ENCODE measurements around the gene TPRA1. TPM values are rescaled to one million over a fixed set of nuclear protein-coding genes. Genes with fewer than 3 reads are reported as not detected.

TPRA1 gene
- total and polyA plus RNA-seq, 2 experiments from 2014 or later = 16.7 to 30.4 TPM

DNA sequence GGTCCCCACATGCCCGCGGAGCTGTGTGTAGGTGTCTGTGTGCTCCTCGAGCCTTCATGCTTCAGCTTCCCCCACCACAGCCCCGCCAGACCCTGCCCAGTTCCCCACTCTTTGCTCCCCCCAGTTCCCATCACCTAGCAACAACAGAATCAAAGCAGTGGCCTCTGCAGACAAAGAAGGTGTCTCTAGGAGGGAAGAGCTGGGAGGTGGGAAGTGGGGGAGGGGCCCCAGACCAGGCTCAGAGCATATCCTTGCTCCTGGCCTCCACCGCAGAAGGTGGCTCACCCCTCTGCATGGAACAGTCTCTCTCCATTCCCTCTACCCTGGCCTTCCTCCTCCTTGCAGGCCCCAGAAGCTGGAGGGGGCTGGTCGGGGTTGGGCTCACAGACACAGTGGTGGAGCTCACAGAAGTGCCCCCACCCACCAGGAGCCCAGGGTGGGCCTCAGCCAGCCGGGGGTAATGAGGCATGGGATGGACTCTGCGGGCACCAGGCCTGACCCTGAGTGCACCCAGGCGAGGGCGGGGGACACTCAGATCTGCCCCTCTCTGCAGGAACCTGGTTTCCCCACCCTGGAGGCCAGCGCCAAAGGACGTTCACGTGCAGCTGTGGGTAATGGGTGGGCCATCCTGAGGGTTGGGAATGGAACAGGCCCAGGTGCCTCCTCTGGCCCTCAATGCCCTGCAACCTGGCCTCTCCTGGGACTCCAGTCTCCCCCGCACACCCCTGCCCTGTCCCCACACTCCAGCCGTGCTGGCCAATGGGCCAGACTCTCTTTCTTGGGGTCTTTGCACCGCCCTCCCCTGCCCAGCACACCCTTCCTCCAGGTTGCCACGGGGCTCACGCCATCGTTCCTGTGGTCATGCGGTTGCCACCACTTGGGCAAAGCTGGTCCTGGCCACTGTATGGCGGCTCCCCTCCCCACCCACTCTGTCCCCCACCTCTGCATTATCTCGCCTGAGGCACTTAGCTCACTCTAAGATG lies 53.4 kb downstream of the TPRA1 start (continued):
- TF ChIP-seq, protein P1, sequence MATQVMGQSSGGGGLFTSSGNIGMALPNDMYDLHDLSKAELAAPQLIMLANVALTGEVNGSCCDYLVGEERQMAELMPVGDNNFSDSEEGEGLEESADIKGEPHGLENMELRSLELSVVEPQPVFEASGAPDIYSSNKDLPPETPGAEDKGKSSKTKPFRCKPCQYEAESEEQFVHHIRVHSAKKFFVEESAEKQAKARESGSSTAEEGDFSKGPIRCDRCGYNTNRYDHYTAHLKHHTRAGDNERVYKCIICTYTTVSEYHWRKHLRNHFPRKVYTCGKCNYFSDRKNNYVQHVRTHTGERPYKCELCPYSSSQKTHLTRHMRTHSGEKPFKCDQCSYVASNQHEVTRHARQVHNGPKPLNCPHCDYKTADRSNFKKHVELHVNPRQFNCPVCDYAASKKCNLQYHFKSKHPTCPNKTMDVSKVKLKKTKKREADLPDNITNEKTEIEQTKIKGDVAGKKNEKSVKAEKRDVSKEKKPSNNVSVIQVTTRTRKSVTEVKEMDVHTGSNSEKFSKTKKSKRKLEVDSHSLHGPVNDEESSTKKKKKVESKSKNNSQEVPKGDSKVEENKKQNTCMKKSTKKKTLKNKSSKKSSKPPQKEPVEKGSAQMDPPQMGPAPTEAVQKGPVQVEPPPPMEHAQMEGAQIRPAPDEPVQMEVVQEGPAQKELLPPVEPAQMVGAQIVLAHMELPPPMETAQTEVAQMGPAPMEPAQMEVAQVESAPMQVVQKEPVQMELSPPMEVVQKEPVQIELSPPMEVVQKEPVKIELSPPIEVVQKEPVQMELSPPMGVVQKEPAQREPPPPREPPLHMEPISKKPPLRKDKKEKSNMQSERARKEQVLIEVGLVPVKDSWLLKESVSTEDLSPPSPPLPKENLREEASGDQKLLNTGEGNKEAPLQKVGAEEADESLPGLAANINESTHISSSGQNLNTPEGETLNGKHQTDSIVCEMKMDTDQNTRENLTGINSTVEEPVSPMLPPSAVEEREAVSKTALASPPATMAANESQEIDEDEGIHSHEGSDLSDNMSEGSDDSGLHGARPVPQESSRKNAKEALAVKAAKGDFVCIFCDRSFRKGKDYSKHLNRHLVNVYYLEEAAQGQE (IDR thresholded peaks at IDR 0.05; ENCODE audit: unreplicated experiment) = no peak
- TF ChIP-seq ZNF114 (CRISPR knock-in tag; IDR thresholded peaks at IDR 0.05) (no peak), POLR2AphosphoS5 (IDR thresholded peaks at IDR 0.05; ENCODE audit: low read depth) (no peak), STAT1 (IDR thresholded peaks at IDR 0.05; ENCODE audit: unreplicated experiment) (no peak), EZH2phosphoT487 (IDR thresholded peaks at IDR 0.05; ENCODE audit: unreplicated experiment) (no peak), NANOG (IDR thresholded peaks at IDR 0.05; ENCODE audit: borderline replicate concordance) (no peak)
- TF ChIP-seq, protein P2, sequence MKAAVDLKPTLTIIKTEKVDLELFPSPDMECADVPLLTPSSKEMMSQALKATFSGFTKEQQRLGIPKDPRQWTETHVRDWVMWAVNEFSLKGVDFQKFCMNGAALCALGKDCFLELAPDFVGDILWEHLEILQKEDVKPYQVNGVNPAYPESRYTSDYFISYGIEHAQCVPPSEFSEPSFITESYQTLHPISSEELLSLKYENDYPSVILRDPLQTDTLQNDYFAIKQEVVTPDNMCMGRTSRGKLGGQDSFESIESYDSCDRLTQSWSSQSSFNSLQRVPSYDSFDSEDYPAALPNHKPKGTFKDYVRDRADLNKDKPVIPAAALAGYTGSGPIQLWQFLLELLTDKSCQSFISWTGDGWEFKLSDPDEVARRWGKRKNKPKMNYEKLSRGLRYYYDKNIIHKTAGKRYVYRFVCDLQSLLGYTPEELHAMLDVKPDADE (IDR thresholded peaks at IDR 0.05) = no peak

DNA sequence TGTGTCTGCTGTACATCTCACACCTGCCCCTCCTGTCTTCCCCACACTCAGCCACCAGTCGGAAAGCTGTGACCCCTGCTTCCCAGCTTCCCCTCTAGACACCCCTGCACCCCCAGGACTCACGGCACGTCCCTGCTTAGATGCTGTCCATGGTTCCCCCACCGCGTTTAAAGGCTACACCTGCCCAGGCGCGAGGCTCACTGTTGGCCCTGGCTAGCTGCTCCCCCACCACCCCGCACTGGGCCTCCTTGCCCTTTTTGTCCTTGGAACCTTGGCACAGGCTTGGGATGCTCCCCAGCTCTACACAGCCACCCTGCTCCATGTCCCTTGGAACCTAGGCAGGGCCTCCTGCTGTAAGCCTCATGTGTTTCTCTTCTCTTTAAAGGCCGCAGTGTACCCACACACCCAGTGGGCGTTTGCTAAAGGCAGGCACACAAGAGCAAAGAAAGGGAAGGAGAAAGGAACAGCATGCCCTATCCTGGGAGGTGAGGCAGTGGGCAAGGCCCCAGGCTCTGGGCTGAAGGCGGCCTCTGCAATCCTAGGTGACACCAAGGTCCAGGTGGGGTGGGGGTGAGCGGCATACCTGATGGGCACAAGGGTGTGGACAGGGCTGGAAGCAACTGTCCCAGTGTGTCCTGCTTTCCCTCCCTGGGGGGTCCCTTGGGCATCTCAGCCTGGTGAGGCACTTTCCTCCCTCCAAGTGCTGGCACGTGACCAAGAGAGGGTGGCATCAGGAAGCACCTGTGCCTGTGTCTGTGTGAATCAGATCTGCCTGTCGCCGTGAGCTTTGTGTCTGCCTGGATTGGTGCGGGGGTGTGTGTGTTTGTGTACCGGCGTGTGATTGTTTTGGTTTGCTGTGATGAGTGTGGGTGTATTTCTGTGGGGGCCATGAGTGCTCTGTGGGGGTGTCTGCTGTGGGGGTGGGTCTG lies 54.4 kb downstream of the TPRA1 start:
- H4K20me1 ChIP-seq (replicated peaks; ENCODE audit: insufficient read depth) = no peaks in the 10 kb centered on the region
- H3K36me3 Mint-ChIP-seq (ENCODE audit: low read depth) = no peaks in the 10 kb centered on the region; the same call in 2 of the 3 replicates
- no peak overlapping the region for H3K4me3 ChIP-seq
- peaks cover 18% of the 10 kb centered on the region for H3K4me1 Mint-ChIP-seq
- no peak for DNase-seq (ENCODE audit: low spot score)
- peaks cover 10% of the 10 kb centered on the region for H3K27me3 Mint-ChIP-seq (ENCODE audit: insufficient read depth, low read depth, poor library complexity)
- no peaks in the 10 kb centered on the region for H3K36me3 ChIP-seq (ENCODE audit: insufficient read depth)
- H2AFZ ChIP-seq = peak overlapping the region; percentile 56; the same call in 1 of the 2 replicates
- no peak overlapping the region for H3K4me3 Mint-ChIP-seq
- no peaks in the 10 kb centered on the region for H3K9me3 Mint-ChIP-seq
- no peaks in the 10 kb centered on the region for H3F3A ChIP-seq (replicated peaks; ENCODE audit: low read depth)
- peak; percentile 22 for ATAC-seq
- H3K9me2 ChIP-seq (ENCODE audit: insufficient read depth) = no peaks in the 10 kb centered on the region
- H3K4me2 ChIP-seq = no peak overlapping the region
- 0 out of 2 replicates have a peak, but pooled peaks cover 5% of the 10 kb centered on the region for H3K4me1 ChIP-seq (ENCODE audit: insufficient read depth)
- no peak overlapping the region for H3K27ac ChIP-seq (ENCODE audit: low read depth)
- no peak overlapping the region for H3K27ac Mint-ChIP-seq
- no peaks in the 10 kb centered on the region for H3K27me3 ChIP-seq (ENCODE audit: insufficient read depth)
- H3K79me2 ChIP-seq (replicated peaks; ENCODE audit: insufficient read depth) = no peaks in the 10 kb centered on the region
- TF ChIP-seq POLR2AphosphoS5 (IDR thresholded peaks at IDR 0.05; ENCODE audit: low read depth) = no peak
- TF ChIP-seq, protein P3, sequence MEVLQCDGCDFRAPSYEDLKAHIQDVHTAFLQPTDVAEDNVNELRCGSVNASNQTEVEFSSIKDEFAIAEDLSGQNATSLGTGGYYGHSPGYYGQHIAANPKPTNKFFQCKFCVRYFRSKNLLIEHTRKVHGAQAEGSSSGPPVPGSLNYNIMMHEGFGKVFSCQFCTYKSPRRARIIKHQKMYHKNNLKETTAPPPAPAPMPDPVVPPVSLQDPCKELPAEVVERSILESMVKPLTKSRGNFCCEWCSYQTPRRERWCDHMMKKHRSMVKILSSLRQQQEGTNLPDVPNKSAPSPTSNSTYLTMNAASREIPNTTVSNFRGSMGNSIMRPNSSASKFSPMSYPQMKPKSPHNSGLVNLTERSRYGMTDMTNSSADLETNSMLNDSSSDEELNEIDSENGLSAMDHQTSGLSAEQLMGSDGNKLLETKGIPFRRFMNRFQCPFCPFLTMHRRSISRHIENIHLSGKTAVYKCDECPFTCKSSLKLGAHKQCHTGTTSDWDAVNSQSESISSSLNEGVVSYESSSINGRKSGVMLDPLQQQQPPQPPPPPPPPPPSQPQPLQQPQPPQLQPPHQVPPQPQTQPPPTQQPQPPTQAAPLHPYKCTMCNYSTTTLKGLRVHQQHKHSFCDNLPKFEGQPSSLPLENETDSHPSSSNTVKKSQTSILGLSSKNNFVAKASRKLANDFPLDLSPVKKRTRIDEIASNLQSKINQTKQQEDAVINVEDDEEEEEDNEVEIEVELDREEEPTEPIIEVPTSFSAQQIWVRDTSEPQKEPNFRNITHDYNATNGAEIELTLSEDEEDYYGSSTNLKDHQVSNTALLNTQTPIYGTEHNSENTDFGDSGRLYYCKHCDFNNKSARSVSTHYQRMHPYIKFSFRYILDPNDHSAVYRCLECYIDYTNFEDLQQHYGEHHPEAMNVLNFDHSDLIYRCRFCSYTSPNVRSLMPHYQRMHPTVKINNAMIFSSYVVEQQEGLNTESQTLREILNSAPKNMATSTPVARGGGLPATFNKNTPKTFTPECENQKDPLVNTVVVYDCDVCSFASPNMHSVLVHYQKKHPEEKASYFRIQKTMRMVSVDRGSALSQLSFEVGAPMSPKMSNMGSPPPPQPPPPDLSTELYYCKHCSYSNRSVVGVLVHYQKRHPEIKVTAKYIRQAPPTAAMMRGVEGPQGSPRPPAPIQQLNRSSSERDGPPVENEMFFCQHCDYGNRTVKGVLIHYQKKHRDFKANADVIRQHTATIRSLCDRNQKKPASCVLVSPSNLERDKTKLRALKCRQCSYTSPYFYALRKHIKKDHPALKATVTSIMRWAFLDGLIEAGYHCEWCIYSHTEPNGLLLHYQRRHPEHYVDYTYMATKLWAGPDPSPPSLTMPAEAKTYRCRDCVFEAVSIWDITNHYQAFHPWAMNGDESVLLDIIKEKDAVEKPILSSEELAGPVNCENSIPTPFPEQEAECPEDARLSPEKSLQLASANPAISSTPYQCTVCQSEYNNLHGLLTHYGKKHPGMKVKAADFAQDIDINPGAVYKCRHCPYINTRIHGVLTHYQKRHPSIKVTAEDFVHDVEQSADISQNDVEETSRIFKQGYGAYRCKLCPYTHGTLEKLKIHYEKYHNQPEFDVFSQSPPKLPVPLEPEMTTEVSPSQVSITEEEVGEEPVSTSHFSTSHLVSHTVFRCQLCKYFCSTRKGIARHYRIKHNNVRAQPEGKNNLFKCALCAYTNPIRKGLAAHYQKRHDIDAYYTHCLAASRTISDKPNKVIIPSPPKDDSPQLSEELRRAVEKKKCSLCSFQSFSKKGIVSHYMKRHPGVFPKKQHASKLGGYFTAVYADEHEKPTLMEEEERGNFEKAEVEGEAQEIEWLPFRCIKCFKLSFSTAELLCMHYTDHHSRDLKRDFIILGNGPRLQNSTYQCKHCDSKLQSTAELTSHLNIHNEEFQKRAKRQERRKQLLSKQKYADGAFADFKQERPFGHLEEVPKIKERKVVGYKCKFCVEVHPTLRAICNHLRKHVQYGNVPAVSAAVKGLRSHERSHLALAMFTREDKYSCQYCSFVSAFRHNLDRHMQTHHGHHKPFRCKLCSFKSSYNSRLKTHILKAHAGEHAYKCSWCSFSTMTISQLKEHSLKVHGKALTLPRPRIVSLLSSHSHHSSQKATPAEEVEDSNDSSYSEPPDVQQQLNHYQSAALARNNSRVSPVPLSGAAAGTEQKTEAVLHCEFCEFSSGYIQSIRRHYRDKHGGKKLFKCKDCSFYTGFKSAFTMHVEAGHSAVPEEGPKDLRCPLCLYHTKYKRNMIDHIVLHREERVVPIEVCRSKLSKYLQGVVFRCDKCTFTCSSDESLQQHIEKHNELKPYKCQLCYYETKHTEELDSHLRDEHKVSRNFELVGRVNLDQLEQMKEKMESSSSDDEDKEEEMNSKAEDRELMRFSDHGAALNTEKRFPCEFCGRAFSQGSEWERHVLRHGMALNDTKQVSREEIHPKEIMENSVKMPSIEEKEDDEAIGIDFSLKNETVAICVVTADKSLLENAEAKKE (CRISPR knock-in tag; IDR thresholded peaks at IDR 0.05) = no peak
- no peak for TF ChIP-seq ZNF114 (CRISPR knock-in tag; IDR thresholded peaks at IDR 0.05)
